Hematopoietic multipotent progenitor cell treated with erythropoietin and hydrocortisone succinate and interleukin-3 and kit ligand, for 17 days (in vitro differentiated cells): ENCODE data around the gene GPC6.

Source experiments
- DNase-seq: peaks from one replicate; pipeline ENCODE4 v3.0.0-alpha.2; 2015; ENCODE audit warnings: low spot score

Gene GPC6

GRCh38 chr13:94351292-94351990 is 1124.8 kb downstream of the GPC6 start:
- no peak for DNase-seq

DNA sequence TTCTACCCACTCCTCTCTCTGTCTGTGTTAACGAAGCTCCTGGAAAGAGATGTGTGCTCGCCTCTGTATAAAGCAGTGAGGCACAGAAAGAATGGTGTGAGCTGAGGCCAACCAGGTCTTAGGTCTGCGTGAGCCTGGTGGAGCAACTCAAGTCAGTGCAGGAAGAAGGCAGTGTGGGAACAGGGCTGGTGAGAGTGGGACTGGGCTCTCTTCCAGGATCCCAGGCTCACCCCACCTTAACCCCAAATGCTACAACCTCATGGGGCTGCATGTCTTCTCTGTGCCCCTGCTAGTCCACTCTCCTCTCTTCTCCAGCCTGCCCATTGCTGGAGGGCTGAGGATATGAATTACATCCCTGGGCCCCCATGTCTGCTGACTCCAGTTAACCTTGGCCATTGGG is 1125.5 kb downstream of the GPC6 start:
- no peak for DNase-seq

- DNase-seq, result no peak
Observed at GRCh38 chr13:94353167-94353710, 1126.6 kb downstream of the GPC6 start.

DNA sequence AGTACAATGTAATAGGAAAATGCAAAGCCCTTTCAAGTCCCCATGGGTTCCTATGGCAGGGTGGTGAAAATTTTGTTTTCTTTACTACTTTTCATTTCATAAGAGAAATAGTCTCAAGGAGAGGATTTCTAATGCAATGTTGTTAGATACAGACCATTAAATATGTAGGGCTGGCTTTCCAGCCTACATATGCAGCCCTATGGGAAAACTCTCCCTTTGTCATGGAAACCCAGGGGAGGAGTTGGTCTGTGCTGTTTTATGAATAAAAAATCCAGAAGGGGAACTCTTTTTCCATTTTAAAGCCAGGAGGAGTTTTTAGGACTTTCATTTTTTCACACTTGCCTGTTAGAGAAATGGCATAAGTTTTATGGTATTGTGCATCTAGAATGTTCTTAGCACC is 1133.3 kb downstream of the GPC6 start:
- no peak for DNase-seq

DNA sequence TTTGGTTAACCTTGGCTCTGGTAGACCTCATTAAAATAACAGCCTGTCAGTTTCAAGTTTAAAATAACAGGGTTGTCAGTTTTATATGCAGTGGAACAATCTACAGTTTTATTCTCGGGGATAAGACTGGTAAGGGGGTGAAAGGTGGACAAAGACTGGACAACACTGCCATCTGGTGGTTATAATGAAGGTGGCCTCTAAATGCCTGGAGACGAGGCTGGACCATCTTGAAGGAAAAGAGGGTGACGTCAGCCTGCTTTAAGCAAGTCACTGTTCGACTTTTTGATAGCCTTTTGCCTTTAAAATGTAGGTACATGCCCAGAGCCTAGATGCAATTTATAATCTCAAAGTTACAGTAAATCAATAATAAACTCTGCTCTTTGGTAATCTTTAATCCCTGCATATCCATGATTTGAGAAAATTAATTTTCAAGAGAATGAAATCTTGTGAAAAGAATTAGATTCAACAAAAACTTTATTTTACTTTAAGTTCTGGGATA is 1135.9 kb downstream of the GPC6 start:
- DNase-seq, result peak; percentile 69

DNA sequence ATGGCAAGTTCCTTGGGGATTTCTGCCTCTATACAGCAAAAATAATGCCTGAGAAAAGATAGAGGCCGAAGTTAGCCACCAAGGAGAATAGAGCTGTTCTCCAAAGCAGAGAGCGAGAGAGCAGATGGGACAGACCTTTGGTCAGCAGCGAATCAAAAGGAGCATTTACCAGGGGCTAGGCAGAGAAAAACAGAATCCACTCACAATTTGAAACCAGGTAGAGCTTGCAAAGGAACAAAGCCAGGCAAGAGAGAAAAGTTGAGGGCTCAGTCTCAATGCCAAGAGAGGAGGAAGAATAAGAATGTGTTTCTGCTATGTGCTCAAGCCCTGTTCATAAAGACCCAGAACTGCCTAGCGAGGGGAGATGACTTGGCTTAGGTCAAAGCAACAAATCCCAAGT is 1140.1 kb downstream of the GPC6 start:
- DNase-seq, result no peak

DNA sequence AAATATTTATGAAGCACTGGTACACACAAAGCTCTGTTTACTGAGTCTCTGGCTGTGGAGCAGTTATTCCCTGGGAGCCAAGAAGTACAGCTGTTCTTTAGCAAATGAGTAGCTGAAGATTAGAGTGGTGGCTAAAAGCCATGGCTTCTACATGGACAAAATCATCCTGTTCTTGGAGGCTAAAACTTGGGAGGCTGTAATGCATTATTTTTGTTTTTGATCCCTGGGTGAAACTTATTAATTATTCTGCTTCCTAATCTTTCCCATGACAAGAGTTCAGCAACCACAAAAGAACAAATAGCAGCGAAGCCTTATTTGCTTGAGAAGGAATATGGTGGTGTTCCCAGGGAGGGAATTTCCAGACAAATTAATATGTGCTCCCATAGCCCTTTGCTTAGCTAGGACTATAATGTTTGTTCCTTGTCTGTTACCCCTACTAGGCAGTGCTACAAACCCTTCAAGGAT is 1143.4 kb downstream of the GPC6 start:
- DNase-seq, result no peak

- no peak for DNase-seq
Observed at GRCh38 chr13:94371855-94372254, 1145.2 kb downstream of the GPC6 start.

DNA sequence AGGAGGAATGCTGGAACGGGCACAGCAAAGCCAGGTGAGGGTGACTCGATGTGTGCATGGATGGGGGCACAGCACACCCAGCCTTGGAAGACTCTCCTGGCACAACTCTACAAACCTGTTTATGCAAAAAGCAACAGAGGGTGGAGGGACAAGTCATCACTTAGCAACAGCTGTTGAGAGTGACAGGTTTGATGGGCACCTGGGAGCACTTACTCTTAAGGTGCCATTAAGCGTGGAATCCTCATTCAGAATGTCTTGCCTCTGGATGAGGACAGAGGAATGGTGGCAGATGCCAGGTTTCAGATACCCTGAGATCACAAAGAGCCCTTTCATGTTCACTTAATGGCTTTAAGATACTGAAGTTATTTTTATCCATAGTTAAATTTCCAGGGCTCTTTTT is 1155.9 kb downstream of the GPC6 start:
- DNase-seq, result no peak

GRCh38 chr13:94382960-94383359 is 1156.4 kb downstream of the GPC6 start:
- no peak for DNase-seq

DNA sequence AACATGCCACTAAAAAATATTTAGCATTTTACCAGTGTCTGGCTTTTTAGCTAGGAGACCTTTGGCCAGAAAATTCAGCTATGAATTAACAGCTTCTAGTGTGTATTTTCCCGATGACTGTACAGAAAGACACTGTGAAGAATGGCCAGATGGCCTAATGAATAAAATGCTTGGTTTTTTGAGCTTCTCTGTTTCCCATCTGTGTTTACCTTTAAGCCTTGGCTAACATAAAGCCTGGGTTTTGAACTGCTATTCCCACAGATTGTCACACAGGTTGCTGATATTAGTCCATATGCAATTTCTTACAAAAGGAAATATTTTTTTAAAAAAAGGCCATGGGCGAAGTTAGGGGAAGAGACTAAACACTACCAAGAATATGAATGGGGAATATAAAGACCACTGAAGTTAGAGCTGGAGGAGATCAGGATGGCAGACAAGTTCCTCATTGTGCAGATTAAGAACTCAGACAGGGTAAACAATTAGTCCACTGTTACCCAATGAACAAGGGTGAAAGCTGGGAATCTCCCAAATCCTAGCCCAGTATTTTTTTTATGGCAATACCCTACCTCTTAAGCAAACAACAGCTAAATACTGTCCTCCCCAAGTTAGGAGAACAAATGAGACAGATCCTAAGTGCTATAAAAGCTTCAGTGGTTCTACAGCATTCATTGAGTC is 1157.8 kb downstream of the GPC6 start:
- no peak for DNase-seq

- DNase-seq, result no peak
Observed at GRCh38 chr13:94387047-94387446, 1160.4 kb downstream of the GPC6 start.

GRCh38 chr13:94389604-94390351 is 1163.2 kb downstream of the GPC6 start:
- DNase-seq, result no peak

DNA sequence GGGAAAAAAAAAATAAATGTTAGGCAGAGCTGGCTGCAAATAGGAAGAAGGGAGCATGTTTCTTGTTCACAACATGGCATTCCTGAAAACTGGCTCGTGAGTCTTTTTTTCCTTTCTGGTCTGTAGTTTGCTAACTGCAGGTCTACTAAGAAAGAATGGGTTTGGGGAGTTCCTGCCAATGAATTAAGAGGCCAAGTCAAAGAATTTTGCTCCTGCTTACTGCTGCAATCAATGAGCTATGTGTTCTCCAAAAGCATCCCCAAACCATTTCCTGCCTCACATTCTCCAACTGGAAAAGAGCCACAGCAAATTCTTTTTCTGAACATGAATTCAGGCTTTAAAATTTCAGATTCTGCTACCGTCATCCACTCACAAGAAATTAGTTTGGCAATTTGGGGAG is 1164.3 kb downstream of the GPC6 start:
- DNase-seq, result no peak

DNA sequence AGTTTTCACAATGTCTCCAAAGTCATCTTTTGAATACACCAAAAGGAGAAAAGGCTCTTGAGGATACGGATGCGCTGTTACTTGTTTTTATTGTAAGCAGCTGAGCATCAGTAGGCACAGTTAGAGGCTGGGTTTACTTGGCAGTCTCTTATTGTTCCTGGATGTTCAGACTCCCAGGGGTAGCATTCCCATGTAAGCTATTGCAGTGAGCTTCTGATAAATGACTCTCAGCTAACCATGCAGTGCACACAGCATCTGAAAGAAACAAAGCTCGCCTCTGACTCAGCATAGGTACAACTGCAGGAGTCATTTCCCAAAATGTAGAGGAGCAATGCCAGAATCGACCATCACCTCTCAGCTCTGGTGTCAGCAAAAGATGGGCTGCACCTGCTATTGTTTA is 1168.1 kb downstream of the GPC6 start:
- DNase-seq, result no peak

GRCh38 chr13:94395860-94396259 is 1169.3 kb downstream of the GPC6 start:
- no peak for DNase-seq

DNA sequence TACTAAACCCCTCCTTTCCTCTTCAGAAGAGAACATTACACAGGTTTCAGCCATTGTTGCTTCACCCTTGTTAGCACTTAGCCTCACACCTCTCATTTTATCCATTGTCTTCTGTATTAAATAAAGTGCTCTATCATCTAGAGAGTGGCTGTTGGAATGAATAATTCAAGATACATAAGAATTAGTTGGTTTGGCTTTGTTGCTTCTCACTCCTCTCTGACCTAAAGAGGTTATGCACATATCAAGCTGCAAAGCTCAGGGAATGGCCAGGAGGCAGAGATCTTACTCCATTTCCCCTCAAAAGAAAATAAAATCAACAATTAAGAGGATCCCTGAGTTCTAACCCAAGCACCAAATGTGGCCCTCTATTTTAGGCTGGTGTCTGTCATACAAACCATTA is 1173.2 kb downstream of the GPC6 start:
- no peak for DNase-seq

DNA sequence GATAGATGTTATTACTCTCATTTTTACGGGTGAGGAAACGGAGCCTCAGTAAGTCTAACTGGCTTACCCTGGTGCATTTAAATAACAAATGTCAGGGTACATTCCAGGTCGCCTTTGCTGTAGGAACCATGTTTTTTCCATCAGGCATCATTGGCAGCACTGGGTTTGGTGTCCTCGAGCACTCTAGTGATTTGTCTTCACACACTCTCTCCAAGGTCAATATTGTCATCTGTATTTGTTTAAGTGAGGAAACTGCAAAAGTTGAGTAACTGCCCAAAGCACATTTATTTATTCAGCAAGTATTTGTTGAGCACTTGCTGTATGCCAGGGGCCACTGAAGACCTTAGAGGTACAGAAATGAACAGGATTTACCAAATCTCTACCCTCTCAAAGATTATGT is 1174.3 kb downstream of the GPC6 start:
- DNase-seq, result no peak

- no peak for DNase-seq
Observed at GRCh38 chr13:94408314-94409036, 1181.9 kb downstream of the GPC6 start.

- no peak for DNase-seq
Observed at GRCh38 chr13:94411747-94412146, 1185.1 kb downstream of the GPC6 start.

GRCh38 chr13:94412870-94413597 is 1186.4 kb downstream of the GPC6 start:
- DNase-seq, result no peak
